Neuronal stem cell (in vitro differentiated cells): ENCODE results near the gene ROCK2.

Source experiments
- DNase-seq: peaks from one replicate; pipeline ENCODE4 v3.0.0-alpha.2; 2013; ENCODE audit warnings: low spot score
- H2AFZ ChIP-seq: one replicate; pipeline ENCODE4 v1.6.1; 2013; ENCODE audit warnings: mild to moderate bottlenecking, low read length, inconsistent platforms
- H2AK5ac ChIP-seq: 2 replicates; pipeline ENCODE4 v1.6.1; 2013; ENCODE audit warnings: low read depth, mild to moderate bottlenecking, inconsistent platforms, low read length, moderate library complexity, mixed read lengths
- H2BK120ac ChIP-seq: 2 replicates; pipeline ENCODE4 v1.6.1; 2013; ENCODE audit warnings: low read depth, mild to moderate bottlenecking, inconsistent platforms, low read length, moderate library complexity, mixed read lengths
- H2BK12ac ChIP-seq: one replicate; pipeline ENCODE4 v1.6.1; 2013; ENCODE audit warnings: low read length, inconsistent platforms
- H2BK15ac ChIP-seq: 2 replicates; pipeline ENCODE4 v1.6.1; 2013; ENCODE audit warnings: mild to moderate bottlenecking, low read length, inconsistent platforms, mixed read lengths
- H2BK5ac ChIP-seq: one replicate; pipeline ENCODE4 v1.6.1; 2013; ENCODE audit warnings: inconsistent platforms, mild to moderate bottlenecking, low read length, moderate library complexity
- H3K14ac ChIP-seq: one replicate; pipeline ENCODE4 v1.6.1; 2013; ENCODE audit warnings: low read length, inconsistent platforms
- H3K18ac ChIP-seq: 2 replicates; pipeline ENCODE4 v1.6.1; 2013; ENCODE audit warnings: low read length, inconsistent platforms
- H3K23ac ChIP-seq: 2 replicates; pipeline ENCODE4 v1.6.1; 2013; ENCODE audit warnings: low read depth, mild to moderate bottlenecking, mixed read lengths, low read length, inconsistent platforms; ENCODE audit not compliant: poor library complexity
- H3K27ac ChIP-seq: replicated peaks from 3 replicates; pipeline ENCODE4 v1.5.1; 2013; ENCODE audit warnings: low read length, inconsistent platforms
- H3K27me3 ChIP-seq, 3 experiments: 2 replicates each; pipeline ENCODE4 v1.6.1; 2013; ENCODE audit warnings: low read length in 3 of 3, mild to moderate bottlenecking in 2 of 3, inconsistent platforms in 1 of 3, low read depth in 1 of 3, mixed read lengths in 1 of 3, moderate library complexity in 1 of 3; ENCODE audit not compliant: control insufficient read depth in 3 of 3, insufficient read depth in 3 of 3
- H3K36me3 ChIP-seq, 2 donors: replicated peaks in 1 of 2; 2 replicates each; pipeline ENCODE4 v1.6.1; 2013; ENCODE audit warnings: low read length in 2 of 2; ENCODE audit not compliant: control insufficient read depth in 2 of 2, insufficient read depth in 2 of 2
- H3K4ac ChIP-seq: 2 replicates; pipeline ENCODE4 v1.6.1; 2013; ENCODE audit warnings: inconsistent platforms, mild to moderate bottlenecking, low read length, moderate library complexity
- H3K4me1 ChIP-seq, 2 donors: 1 replicate in 1 of 2; 2 replicates in 1 of 2; pipeline ENCODE4 v1.6.1; 2013; ENCODE audit warnings: low read length in 2 of 2, low read depth in 1 of 2; ENCODE audit not compliant: control insufficient read depth in 2 of 2, insufficient read depth in 1 of 2
- H3K4me2 ChIP-seq: one replicate; pipeline ENCODE4 v1.6.1; 2013; ENCODE audit warnings: mild to moderate bottlenecking, low read length, inconsistent platforms; ENCODE audit not compliant: insufficient read depth, poor library complexity, severe bottlenecking
- H3K4me3 ChIP-seq, 2 donors: 2 replicates each; pipeline ENCODE4 v1.5.1; 2013; ENCODE audit warnings: low read length in 2 of 2, mild to moderate bottlenecking in 2 of 2, inconsistent platforms in 1 of 2, moderate library complexity in 1 of 2
- H3K79me1 ChIP-seq: one replicate; pipeline ENCODE4 v1.6.1; 2013; ENCODE audit warnings: low read depth, mild to moderate bottlenecking, inconsistent platforms, low read length, moderate library complexity
- H3K9ac ChIP-seq: one replicate; pipeline ENCODE4 v1.6.1; 2013; ENCODE audit warnings: mild to moderate bottlenecking, low read depth, low read length, inconsistent platforms; ENCODE audit not compliant: poor library complexity
- H3K9me3 ChIP-seq, 2 donors: replicated peaks in 1 of 2; 2 replicates each; pipeline versions ENCODE3 to v1.6.1; 2013; ENCODE audit warnings: low read length in 2 of 2, mild to moderate bottlenecking in 2 of 2, inconsistent platforms in 1 of 2, low read depth in 1 of 2, mixed read lengths in 1 of 2, moderate library complexity in 1 of 2; ENCODE audit not compliant: control insufficient read depth in 2 of 2, insufficient read depth in 1 of 2
- H4K8ac ChIP-seq: one replicate; pipeline ENCODE4 v1.6.1; 2013; ENCODE audit warnings: low read depth, mild to moderate bottlenecking, inconsistent platforms, low read length, moderate library complexity
- H4K91ac ChIP-seq: one replicate; pipeline ENCODE4 v1.6.1; 2013; ENCODE audit warnings: low read length, low read depth, mild to moderate bottlenecking, inconsistent platforms; ENCODE audit not compliant: poor library complexity
- WGBS, 2 donors: extraction: QIAGEN DNeasy Blood & Tissue Kit; methylation state at CpG; one replicate each; pipeline ENCODE4 v1.1.7; 2013; ENCODE audit warnings: missing lambda C conversion rate in 2 of 2, mixed read lengths in 1 of 2; ENCODE audit not compliant: insufficient read length in 2 of 2, insufficient replicate concordance in 1 of 2; ENCODE audit errors: extremely low coverage in 2 of 2; 5-methylcytosine and 5-hydroxymethylcytosine counted together

The ROCK2 gene

DNA sequence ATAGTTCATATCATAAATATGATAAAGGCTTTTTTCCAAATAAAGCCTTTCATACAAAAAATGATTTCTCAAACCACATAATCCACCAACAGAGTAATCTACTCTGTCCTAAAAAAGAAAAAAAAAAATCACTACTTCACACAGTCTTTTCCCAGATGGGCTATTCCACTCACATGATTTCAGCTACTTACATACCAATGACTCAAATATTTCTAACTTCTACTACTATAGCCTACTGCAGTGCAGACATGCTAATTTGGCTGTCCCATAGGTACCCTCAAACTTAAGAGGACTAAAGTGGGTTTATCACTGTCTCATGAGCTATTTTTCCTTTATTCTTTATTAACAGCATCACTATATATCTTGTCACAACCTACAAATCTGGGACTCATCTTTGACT is 131.8 kb downstream of the ROCK2 start:
- Histone ChIP-seq H3K79me1 (no peaks in the 10 kb centered on the region), H3K9ac (no peak overlapping the region), H3K27me3 (no peaks in the 10 kb centered on the region), H3K27ac (no peak overlapping the region), H3K4ac (no peak overlapping the region), H2BK120ac (no peak overlapping the region), H4K91ac (no peak overlapping the region), H3K36me3 (peaks cover 9 to 99% of the 10 kb centered on the region in 2 donors), H2BK12ac (no peak overlapping the region), H3K9me3 (no peaks in the 10 kb centered on the region), H2BK5ac (no peak overlapping the region), H2AFZ (no peak overlapping the region), H4K8ac (no peak overlapping the region), H2AK5ac (no peak overlapping the region), H3K14ac (no peak overlapping the region), H3K4me3 (no peak overlapping the region), H3K18ac (no peak overlapping the region), H2BK15ac (no peak overlapping the region), H3K23ac (no peak overlapping the region), H3K4me2 (no peak overlapping the region), H3K4me1 (no peaks in the 10 kb centered on the region)
- DNase-seq: no peak

DNA sequence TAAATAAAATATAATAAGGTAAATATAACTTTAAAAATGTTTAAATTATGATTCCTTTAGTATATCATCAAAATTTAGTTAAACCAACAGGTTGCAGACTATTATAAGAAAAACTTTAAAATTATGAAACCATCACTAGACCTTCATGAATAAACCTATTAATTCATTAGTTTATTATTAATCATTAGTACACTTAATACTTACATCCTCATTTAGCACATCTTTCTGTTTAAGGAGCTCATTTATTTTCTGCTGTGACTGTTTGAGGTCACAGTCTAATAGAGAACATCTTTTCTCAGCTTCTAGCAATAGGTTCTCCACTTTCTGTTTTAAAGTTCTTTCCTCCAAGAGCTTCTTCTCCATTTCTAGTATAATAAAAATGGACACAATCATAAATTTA is 136.4 kb downstream of the ROCK2 start:
- H2AFZ ChIP-seq: no peak overlapping the region
- no peaks in the 10 kb centered on the region for H3K27me3 ChIP-seq
- no peak overlapping the region for H3K4ac ChIP-seq
- no peak overlapping the region for H4K8ac ChIP-seq
- no peak overlapping the region for H3K14ac ChIP-seq
- H3K27ac ChIP-seq: no peak overlapping the region
- no peaks in the 10 kb centered on the region for H3K4me1 ChIP-seq
- no peaks in the 10 kb centered on the region for H3K79me1 ChIP-seq
- no peak overlapping the region for H4K91ac ChIP-seq
- no peak overlapping the region for H2AK5ac ChIP-seq
- no peak overlapping the region for H2BK12ac ChIP-seq
- no peak overlapping the region for H3K18ac ChIP-seq
- H3K23ac ChIP-seq: no peak overlapping the region
- H3K4me3 ChIP-seq: no peak overlapping the region
- no peak overlapping the region for H3K9ac ChIP-seq
- H2BK15ac ChIP-seq: no peak overlapping the region
- DNase-seq: no peak
- no peak overlapping the region for H2BK120ac ChIP-seq
- H3K4me2 ChIP-seq: no peak overlapping the region
- H2BK5ac ChIP-seq: no peak overlapping the region
- H3K9me3 ChIP-seq: no peaks in the 10 kb centered on the region
- H3K36me3 ChIP-seq: peaks cover 4 to 99% of the 10 kb centered on the region in 2 donors

DNA sequence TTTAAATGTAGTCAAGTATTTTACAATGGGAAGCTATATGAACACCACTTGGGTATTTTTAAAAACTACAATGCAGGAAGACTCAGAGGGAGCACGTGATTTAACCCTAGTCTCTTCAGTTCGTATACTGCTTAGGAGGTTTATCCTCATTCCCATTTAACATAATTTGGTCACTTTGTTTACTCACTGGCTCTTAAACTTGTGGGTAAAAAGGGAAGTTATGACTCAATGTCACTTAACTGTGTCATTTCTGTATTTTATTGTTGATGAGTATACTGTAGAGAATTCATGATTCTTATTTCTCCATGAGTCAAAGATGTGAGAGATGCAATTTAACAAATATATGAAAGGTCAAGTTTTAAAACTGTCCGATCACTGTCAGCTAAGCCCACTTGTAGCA is 141.0 kb downstream of the ROCK2 start:
- no peaks in the 10 kb centered on the region for H3K79me1 ChIP-seq
- no peaks in the 10 kb centered on the region for H3K27me3 ChIP-seq
- no peak overlapping the region for H2BK15ac ChIP-seq
- H3K4me2 ChIP-seq: no peak overlapping the region
- DNase-seq: no peak
- no peak overlapping the region for H4K8ac ChIP-seq
- peaks cover 2 to 97% of the 10 kb centered on the region in 2 donors for H3K36me3 ChIP-seq
- H3K4me3 ChIP-seq: no peak overlapping the region
- H2AK5ac ChIP-seq: no peak overlapping the region
- H3K9ac ChIP-seq: no peak overlapping the region
- no peak overlapping the region for H2BK12ac ChIP-seq
- no peak overlapping the region for H2BK120ac ChIP-seq
- H3K14ac ChIP-seq: no peak overlapping the region
- H3K4me1 ChIP-seq: no peaks in the 10 kb centered on the region
- no peak overlapping the region for H2BK5ac ChIP-seq
- H3K27ac ChIP-seq: no peak overlapping the region
- H3K4ac ChIP-seq: no peak overlapping the region
- H3K18ac ChIP-seq: no peak overlapping the region
- no peak overlapping the region for H3K23ac ChIP-seq
- no peak overlapping the region for H4K91ac ChIP-seq
- no peak overlapping the region for H2AFZ ChIP-seq
- no CpG with 5 or more reads among the region's 3 CpGs for WGBS, 2 donors
- no peaks in the 10 kb centered on the region for H3K9me3 ChIP-seq

DNA sequence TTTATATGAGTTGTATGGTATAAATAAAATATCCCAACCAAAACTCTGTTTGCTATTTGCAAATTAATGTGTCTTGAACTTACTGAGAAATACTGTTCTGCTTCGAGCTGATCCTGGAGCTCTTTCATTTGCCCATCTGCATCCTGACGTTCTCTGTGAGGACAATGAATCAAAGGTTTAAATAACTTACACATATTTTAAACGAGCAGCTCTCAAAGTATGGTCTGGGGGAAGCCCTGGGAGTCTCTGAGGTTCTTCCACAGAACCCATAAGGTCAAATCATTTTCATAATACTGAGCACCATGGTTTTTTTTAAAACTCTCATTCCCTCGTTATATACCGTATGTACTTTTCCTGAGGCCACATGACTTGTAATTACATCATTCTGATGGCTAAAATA is 142.5 kb downstream of the ROCK2 start:
- Histone ChIP-seq H3K36me3 (peaks cover 2 to 98% of the 10 kb centered on the region in 2 donors), H2BK120ac (no peak overlapping the region), H3K27ac (no peak overlapping the region), H2BK5ac (no peak overlapping the region), H4K91ac (no peak overlapping the region), H3K18ac (no peak overlapping the region), H3K9ac (no peak overlapping the region), H3K27me3 (no peaks in the 10 kb centered on the region), H3K79me1 (no peaks in the 10 kb centered on the region), H2BK12ac (no peak overlapping the region), H3K23ac (no peak overlapping the region), H2AFZ (no peak overlapping the region), H2AK5ac (no peak overlapping the region), H3K4ac (no peak overlapping the region), H3K4me1 (no peaks in the 10 kb centered on the region), H3K9me3 (no peaks in the 10 kb centered on the region), H3K4me3 (no peak overlapping the region), H4K8ac (no peak overlapping the region), H3K14ac (no peak overlapping the region), H3K4me2 (no peak overlapping the region), H2BK15ac (no peak overlapping the region)
- WGBS, 2 donors: no CpG with 5 or more reads among the region's 5 CpGs
- DNase-seq: no peak
